ENCODE data around the gene BLOC1S3.

BLOC1S3 gene, protein sequence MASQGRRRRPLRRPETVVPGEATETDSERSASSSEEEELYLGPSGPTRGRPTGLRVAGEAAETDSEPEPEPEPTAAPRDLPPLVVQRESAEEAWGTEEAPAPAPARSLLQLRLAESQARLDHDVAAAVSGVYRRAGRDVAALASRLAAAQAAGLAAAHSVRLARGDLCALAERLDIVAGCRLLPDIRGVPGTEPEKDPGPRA

DNA sequence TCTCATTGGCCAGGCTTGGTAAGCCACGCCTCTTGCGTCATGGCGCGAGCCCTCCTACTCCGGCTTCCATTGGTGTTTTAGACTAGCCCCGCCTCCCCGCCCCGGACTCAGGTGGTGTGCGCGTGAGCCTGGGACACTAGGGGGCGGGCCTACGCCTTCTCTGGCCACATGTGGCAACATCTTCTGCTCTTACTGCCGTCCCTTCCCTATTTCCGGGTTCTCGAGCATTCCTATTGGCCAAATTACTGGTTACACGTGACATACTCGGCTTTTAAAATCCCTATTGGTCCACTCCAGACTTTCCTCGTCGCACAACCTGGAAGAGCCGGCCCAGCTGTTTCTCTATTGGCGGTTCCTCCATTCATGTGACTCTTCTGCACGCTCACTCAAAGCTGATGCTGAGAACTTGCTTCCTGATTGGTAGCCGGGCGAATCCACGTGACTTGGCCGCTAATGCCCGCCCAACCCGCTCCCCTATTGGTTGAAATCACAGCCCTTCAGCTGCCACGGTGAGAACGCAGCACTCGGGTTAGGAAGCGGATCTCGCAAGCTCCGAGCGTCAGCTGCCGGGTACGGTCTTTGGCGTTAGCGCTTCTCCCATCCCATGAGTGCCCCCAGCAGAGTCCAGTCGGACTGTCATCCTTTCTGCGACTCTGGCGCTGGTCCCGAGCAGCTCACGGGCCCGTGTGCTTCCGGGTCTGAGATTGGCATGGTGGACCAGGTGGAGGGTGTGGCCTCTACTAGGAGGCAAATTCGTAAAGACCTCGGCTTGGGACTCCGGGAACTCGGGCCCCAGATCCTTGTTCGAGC lies at the start of gene BLOC1S3:
Gene BLOC1S3 (plus strand): TSS at position 523 of the 810 bp plus-strand sequence. CDS start 513 bp downstream, outside the sequence.
- peak; percentile 100 for DNase-seq

DNA sequence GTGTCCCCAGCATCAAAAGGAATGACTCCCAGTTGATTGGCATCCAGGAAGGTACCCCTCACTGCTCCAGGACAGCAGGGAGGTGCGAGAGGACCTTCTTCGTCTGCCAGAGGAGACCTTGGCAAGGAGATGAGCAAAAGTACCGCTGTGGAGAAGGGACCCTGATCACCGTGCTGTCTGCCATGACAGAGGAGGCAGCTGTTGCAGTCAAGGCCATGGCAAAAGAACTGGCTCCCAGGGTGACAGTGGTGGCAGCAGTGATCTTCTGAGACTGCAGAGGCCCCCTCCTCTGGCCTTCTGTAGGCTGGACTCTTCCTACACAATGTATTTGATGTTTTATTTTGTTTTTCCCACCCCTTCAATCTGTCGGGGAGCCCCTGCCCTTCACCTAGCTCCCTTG lies 49.8 kb upstream of the BLOC1S3 start:
- no peak for DNase-seq

DNA sequence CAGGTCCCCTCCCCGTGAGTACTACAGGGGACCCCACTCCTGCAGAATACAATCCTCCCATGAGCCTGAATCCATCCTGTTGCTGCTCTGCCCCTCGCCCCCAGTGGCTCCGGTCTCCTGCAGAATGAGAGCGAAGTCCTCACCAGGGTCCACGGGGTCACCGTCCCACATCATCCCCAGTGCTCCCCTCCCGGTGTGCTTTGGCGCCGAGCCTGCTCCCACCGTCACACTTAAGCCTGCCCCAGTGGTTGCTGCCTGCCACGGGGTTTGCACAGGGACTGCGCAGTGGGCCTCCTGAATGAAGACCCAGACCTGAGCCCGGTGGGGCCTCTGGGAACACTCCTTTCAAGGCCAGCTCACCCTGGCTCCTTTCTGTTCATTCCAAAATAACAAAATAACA lies 48.3 kb upstream of the BLOC1S3 start:
- DNase-seq = no peak

DNA sequence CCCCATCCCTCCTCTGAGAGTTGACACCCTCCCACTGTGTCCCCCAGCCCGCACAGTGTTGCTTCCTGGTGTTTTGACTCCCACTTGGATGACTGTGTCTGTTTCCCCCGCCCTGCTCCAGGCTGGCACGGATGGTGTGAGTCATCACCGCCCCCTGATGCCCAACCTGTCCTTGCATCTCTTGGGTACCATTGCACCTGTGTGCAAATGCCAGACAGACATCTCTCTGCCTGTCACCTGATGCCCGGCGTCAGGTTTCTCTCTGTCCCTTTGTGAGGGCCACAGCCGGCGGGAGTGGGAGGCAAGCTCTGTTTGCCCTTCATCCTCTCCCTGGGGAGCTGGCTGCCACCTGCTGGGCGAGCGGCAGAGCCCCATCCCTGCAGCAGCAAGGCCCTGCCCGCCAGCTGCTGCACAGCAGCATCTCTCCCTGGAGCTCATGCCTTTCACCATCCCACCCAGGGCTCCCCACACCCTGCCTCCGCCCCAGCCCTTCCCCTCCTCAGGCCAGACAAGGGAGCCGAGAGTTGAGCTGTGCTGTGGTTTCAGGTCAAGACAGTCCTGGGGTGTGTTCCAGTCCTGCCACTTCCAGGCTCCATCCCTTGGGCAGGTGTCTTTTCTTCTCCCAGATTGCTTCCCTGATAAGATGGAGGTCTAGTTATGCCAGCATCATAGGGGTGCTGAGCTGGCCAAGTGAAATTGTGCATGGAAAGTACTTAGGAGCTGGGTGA lies 47.5 kb upstream of the BLOC1S3 start:
- DNase-seq = peak; percentile 96

DNA sequence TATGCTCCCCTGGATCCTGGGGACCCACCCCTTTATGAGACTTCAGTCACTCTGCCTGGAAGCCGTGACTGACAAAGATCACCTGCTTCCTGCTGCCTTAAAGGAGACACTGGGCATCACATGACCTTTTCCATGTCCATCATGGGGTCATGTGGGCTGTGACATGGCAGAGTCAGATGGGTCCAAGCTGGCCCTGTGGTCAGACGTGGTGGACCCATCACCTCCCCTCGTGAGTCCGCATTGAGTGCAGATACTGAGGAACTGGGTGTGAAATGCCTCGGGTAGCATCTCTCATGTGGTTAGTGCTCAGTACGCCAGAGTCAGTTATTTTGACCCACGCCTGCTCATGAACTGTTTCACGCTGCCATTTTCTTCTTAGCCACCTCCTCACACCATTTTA lies 44.9 kb upstream of the BLOC1S3 start:
- no peak for DNase-seq

DNA sequence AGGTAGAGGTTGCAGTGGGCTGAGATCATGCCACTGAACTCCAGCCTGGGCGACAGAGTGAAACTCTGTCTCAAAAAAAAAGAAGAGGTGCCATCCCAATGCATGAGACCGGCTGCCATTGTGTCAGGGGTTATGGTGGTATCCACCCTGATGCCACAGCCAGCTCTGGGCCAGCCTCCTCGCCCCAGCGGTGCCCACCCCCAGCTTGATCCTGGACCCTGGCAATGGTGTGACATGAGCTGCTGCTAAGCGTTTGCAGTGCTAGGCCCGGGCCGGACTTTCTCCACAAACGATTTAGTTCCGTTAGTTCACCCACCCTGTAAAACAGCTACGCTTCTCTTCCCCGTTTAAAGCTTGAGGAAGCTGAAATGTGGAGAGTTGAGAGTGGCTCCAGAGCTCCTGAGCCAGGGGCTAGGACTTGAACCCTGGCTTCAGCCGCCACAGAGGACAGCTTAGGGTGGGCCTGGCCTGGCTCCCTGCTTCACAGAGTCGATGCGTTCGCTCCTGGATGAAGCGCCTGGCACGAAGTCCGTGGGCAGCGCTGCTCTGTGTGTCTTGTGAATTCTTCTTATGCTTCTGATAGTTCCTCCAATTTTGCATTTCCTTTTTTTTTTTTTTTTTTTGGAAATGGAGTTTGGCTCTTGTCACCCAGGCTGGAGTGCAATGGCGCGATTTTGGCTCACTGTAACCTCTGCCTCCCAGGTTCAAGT lies 43.3 kb upstream of the BLOC1S3 start:
- DNase-seq = no peak

DNA sequence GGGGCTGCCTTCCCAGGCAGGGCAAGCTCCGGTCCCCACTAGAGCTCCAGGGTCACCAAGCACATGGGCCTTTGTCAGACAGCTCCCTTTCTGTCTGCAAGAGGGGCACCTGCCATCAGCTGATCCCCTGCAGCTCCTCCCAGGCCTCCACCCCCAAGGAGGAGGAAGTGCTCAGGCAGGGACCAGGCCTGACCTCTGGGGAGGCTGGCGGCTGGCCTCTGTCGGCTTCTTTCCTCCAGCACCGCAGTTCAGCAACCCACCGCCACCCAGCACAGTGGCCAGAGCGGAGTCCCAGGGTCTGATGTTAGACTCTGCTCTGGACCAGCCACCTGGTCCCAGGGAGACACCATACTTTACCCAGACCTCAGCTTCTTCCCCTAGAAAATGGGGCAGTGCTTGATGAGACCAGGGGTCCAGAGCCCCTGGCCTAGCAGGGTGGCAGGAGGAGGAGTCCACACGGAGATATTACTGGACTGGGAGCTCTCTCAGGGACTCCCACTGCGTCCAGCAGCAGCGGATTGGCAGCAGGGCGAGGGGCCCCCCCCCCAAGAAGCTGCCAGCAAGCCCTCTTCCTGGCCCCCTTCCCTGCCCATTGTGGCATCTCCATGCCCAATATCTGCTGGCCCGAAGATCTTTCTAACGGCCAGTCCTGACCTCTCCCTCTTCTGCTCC lies 41.9 kb upstream of the BLOC1S3 start:
- DNase-seq = no peak

DNA sequence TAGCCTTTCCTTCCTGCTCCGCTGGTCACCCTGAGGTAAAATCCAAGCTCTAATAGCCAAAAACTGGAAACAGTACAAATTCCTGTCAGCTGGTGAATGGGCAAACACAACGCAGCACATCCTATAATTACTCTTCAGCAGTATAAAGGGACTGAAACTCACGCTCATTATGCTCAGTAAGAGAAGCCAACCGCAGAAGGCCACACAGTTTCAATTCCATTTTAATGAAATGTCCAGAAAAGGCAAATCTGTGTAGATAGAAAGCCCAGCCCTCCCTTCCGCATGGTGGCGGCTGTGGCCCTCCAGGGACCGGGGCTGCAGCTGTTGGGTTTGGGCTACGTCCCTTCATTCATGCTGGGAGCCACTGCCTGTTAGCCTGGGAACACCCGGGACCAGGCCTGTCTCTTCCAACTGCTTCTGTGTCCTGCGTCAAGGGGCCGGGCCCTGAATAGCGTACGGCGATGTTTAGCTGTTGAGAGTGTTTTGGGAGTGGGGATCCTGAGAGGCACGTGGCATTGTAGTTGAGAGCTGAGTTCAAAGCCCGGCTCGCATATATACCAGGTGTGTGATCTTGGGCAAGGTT lies 41.3 kb upstream of the BLOC1S3 start:
- no peak for DNase-seq

DNA sequence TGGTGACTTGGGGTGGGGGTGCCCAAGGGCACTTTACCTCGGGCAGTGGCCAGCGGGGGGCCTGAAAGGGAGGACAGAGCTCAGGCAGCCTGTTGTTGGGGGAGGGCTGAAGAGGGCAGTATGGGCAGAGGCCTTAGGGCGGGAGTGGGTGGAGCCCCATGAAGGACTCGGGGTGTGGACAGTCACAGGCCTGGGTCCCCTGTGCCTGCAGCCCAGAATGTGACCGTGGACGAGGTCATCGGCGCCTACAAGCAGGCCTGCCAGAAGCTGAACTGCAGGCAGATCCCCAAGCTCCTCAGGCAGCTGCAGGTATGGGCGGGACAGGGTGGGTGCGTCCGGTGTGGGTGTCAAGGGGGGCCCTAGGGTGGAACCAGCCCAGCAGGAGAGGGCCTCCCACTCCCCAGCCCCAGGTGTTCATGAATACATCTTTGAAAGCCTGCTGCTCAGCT lies 40.3 kb upstream of the BLOC1S3 start:
- DNase-seq = no peak

DNA sequence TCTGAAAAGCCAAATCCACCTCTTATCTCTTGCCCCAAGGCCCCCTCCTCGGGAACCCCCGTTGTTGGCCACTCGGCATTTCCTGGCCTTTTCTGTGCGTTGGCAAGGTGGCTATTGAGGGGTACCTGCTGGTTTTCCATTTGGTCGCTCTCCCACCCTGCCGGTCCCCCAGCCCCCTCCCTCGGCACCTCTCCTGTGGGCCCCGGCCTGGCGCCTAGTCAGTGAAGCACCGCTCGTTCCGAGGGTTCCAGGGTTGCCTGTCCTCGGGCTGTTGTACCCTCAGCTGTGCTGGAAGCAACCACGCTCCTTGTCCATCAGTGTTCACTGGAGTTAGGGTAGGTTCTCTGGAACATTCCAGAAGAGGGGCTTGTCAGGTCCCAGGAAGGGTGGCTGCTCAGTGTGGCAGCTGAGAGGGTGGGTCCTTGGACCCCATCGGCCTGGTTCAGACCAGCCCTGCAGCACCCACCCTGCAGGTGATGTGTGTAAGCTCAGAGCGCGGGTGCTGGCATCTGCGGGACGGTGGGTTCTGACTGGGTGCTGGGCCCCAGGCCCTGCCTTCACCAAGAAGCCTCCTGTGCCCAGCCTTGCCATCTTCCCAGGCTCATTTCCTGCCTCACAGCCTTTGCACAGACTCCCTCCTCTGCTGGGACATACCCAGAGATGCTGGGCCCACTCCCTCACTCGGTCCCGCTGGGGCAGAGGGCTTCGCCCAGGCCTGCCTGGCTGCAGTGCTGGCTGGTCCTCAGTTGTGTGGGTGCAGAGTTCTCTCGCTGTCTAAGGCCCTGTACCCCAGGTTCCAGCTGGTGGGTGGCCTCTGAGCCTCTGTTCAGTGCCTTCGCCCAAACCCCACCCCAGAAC lies 39.1 kb upstream of the BLOC1S3 start:
- DNase-seq = no peak

DNA sequence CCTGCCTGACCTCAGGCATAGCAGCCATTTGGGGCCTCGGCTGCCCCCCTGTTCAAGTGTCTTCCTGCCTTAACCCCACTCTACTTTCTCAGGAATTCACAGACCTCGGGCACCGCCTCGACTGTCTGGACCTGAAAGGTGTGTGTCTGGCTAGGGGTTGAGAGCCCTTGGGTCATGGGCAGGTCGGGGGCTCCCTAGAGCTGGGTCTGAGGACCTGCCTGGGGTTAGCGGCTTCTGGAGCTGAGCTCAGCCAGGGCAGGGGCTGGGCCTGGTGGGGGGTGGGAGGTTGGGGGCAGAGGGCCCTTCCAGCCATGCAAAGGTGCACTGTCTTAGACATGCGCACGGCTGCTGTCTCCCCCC lies 38.5 kb upstream of the BLOC1S3 start:
- DNase-seq = no peak

DNA sequence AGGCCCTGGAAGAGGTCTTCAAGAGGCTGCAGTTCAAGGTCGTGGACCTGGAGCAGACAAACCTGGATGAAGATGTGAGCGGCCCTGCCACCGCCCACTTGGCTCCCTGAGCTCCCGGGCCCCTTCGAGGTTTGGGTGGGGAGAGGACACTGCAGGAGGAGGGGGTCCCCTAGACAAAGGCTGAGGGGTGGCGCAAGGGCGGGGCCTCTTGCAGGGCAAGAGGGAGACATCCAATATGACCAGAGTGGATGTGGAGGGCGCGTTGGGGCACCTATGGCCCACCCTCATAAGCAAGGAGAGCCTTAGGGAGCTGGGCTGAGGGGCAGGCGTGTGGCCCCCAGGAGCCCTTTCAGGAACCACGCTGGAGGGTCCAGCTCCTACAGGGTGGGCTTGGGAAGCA lies 38.1 kb upstream of the BLOC1S3 start:
- no peak for DNase-seq

DNA sequence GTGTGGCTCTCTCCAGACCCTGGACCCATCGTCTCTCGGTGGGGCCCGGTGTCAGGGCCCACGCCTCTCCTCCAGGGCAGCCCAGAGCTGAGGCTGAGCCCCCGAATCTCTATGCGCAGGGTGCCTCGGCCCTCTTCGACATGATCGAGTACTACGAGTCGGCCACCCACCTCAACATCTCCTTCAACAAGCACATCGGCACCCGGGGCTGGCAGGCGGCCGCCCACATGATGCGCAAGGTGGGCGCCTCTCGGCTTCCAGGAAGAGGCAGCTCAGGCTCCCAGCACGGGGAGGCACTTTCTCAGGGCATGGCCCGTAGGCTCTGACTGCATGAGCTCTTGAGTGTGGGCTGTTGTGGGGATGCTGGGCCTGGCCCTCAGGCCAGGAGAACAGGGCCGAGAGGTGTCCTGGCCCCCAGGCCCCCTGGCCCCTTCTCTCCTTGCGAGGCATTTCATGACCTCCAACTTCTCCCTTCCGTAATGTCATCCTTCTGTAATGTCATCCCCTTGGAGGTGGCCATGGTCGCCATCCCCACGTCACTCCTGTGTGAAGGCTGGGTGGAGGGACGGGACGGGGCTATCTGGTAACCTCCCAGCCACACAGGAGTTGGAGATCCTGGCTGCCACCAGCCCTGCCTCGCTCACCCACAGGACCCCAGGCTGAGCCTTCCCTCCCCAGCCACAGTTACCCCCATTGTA lies 37.2 kb upstream of the BLOC1S3 start:
- no peak for DNase-seq

DNA sequence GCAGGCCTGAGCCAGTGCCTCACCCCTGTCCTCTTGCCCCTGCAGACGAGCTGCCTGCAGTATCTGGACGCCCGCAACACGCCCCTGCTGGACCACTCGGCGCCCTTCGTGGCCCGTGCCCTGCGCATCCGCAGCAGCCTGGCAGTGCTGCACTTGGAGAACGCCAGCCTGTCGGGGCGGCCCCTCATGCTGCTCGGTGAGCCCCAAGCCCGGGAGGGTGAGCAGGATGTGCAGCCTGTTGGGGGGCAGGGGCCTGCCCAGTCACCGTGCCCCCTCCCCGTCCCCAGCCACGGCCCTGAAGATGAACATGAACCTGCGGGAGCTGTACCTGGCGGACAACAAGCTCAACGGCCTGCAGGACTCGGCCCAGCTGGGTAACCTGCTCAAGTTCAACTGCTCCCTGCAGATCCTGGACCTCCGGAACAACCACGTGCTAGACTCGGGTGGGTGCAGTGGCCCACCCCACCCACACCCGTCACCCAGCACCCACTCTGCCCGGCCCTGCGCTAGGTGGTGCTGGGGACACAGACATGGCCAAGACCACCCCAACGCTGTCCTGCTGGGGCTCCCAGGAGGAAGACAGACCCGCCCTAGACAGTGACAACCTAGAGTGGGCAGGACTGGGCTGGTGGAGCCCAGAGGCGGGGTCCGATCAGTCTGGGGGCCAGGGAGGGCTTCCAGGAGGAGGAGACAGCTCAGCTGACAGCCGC lies 36.4 kb upstream of the BLOC1S3 start:
- DNase-seq = no peak

DNA sequence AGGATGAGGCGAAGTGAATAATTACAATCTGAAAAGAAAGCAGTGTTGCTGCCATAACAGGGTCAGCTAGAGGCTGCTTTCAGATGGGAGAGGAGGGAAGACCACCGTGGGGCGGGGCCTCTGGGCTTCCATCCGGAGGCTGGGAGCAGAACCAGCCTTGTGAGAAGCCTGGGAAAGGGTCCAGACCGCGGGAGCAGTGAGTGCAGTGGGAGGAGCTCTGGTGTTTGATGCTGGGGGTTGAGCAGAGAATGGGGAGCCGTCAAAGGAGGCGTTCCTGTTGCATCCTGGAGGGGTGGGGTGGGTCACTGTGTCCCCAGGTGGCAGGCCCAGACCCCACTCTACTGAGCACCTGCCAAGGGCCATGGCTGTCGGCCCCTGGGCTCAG lies 35.9 kb upstream of the BLOC1S3 start:
- no peak for DNase-seq

DNA sequence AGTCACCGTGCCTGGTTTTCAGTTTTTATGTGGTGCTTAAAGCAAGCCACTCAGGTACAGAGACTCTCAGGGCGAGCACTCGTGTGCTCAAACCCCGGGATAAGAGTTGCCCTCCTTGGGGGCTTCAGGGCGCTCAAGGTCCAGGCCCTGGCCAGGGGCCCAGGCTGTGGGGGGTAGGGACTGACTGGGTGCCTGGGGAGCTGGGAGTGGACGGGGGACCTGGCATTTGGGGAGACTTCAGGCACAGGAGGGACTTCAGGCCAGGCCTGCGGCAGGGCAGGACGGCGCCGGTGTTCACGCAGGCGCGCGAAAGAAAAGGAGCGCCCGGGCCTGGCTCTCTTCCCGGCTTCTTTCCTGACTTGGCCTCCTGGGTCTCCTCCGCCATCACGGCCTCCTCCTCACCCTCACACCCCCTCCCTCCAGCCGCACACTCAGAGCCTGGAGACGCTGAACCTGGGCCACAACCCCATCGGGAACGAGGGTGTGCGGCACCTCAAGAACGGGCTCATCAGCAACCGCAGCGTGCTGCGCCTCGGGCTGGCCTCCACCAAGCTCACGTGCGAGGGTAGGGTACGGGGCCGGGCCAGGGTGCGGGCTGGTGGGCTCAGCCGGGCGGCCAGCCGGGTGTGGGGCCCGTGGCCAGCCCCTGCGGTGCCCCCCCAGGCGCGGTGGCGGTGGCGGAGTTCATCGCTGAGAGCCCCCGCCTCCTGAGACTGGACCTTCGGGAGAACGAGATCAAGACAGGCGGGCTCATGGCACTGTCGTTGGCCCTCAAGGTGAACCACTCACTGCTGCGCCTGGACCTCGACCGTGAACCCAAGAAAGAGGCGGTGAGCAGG lies 33.9 kb upstream of the BLOC1S3 start:
- DNase-seq = no peak

DNA sequence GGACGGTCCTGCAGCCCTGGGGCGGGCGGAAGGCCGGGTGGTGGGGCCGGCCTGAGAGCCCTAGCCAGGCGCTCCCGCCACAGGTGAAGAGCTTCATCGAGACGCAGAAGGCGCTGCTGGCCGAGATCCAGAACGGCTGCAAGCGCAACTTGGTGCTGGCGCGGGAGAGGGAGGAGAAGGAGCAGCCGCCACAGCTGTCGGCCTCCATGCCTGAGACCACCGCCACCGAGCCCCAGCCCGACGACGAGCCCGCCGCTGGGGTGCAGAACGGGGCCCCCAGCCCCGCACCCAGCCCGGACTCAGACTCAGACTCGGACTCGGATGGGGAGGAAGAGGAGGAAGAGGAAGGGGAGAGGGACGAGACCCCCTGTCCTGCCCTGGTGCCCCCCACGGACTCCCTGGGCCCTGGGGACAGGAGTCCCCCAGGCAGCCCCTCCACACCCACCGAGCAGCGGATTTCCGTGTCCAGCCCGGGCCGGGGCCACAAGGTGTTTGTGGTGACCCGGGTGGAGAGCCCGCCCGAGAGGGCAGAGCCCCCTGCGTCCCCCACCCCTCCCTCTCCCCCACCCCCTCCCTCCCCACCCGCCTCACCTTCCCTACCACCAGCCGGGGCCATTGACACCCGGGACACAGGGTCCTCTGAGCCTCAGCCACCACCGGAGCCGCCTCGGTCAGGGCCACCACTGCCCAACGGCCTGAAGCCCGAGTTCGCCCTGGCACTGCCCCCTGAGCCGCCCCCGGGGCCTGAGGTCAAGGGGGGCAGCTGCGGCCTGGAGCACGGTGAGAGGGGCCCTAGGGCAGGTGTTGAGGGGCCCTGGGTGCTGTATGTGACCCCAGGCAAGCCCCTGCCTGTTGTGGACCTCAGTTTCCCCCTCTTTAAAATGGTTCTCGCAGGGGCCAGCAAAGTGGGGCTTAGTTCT lies 33.1 kb upstream of the BLOC1S3 start:
- DNase-seq = no peak

DNA sequence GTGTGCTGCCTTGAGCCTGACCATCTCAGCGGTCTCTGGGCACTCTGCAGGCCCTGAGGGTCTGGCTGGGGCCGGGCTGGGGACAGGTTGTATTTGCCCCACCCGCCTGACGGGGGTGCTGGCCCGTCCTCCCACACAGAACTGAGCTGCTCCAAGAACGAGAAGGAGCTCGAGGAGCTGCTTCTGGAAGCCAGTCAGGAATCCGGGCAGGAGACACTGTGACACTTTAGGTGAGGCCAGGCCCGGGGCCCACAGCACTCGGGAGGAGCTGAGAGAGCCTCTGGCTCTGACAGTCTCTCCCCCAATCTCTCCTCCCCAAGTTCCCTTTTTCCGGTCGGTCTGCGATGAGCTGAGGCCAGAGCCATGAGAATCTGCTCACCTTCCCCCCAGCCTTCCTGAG lies 32.3 kb upstream of the BLOC1S3 start:
- no peak for DNase-seq
